Glutamatergic neuron (in vitro differentiated cells): ENCODE results near the gene KCNK10. TPM values are rescaled to one million over a fixed set of nuclear protein-coding genes. Genes with fewer than 3 reads are reported as not detected.

Experiments
- DNase-seq: peaks from one replicate; pipeline ENCODE4 v3.0.0; 2022
- H3K27ac Mint-ChIP-seq: one replicate; pipeline ENCODE4 v1.8.0; 2020; ENCODE audit warnings: mild to moderate bottlenecking, mixed read lengths, inconsistent platforms; ENCODE audit not compliant: unreplicated experiment
- H3K27me3 Mint-ChIP-seq: one replicate; pipeline ENCODE4 v1.8.0; 2020; ENCODE audit warnings: mild to moderate bottlenecking, moderate library complexity, mixed read lengths, inconsistent platforms; ENCODE audit not compliant: unreplicated experiment
- H3K36me3 Mint-ChIP-seq: one replicate; pipeline ENCODE4 v1.8.0; 2020; ENCODE audit warnings: mild to moderate bottlenecking, mixed read lengths, inconsistent platforms; ENCODE audit not compliant: unreplicated experiment
- H3K4me1 Mint-ChIP-seq: one replicate; pipeline ENCODE4 v1.8.0; 2020; ENCODE audit warnings: mild to moderate bottlenecking, low read depth, mixed read lengths, inconsistent platforms; ENCODE audit not compliant: unreplicated experiment
- H3K4me3 Mint-ChIP-seq: one replicate; pipeline ENCODE4 v1.8.0; 2020; ENCODE audit warnings: mild to moderate bottlenecking, mixed read lengths, inconsistent platforms; ENCODE audit not compliant: unreplicated experiment
- H3K9me3 Mint-ChIP-seq: one replicate; pipeline ENCODE4 v1.8.0; 2020; ENCODE audit warnings: mild to moderate bottlenecking, moderate library complexity, mixed read lengths, inconsistent platforms; ENCODE audit not compliant: unreplicated experiment
- CTCF ChIP-seq: fragments of 200-600 bp; sonication (generic); IDR thresholded peaks from one replicate; pipeline ENCODE4 v1.5.0; 2021; ENCODE audit not compliant: partially characterized antibody, unreplicated experiment
- total RNA-seq: library from RNA; stranded (reverse); fragmentation: NEBNext Ultra II Directional; extraction: Animal tissue kit (Norgen Biotek cat#: 25700); gene quantifications from one replicate; pipeline ENCODE4 v1.2.1, GENCODE V29; 2021; ENCODE audit not compliant: unreplicated experiment

The KCNK10 gene
- total RNA-seq, 1 donor from 2014 or later, result 2.8 TPM

- no peaks in the 10 kb centered on the region for H3K27me3 Mint-ChIP-seq
- no peak overlapping the region for H3K4me3 Mint-ChIP-seq
- peaks cover 6% of the 10 kb centered on the region for H3K36me3 Mint-ChIP-seq
- no peak for TF ChIP-seq CTCF
- peaks cover 5% of the 10 kb centered on the region for H3K9me3 Mint-ChIP-seq
- DNase-seq, result no peak
- no peak overlapping the region for H3K27ac Mint-ChIP-seq
- peaks cover 33% of the 10 kb centered on the region for H3K4me1 Mint-ChIP-seq
These were observed 88.6 kb downstream of the KCNK10 start for GRCh38 chr14:88234442-88234841.

GRCh38 chr14:88233915-88234314 is 89.2 kb downstream of the KCNK10 start:
- H3K4me1 Mint-ChIP-seq, result peaks cover 31% of the 10 kb centered on the region
- peaks cover 6% of the 10 kb centered on the region for H3K36me3 Mint-ChIP-seq
- H3K27me3 Mint-ChIP-seq, result no peaks in the 10 kb centered on the region
- DNase-seq, result no peak
- no peak overlapping the region for H3K4me3 Mint-ChIP-seq
- peaks cover 5% of the 10 kb centered on the region for H3K9me3 Mint-ChIP-seq
- H3K27ac Mint-ChIP-seq, result peak overlapping the region; percentile 67
- peak; percentile 27 for TF ChIP-seq CTCF

GRCh38 chr14:88232771-88233170 is 90.3 kb downstream of the KCNK10 start:
- H3K36me3 Mint-ChIP-seq, result peaks cover 6% of the 10 kb centered on the region
- TF ChIP-seq CTCF, result no peak
- no peak for DNase-seq
- H3K27me3 Mint-ChIP-seq, result no peaks in the 10 kb centered on the region
- H3K27ac Mint-ChIP-seq, result peak overlapping the region; percentile 67
- peaks cover 27% of the 10 kb centered on the region for H3K4me1 Mint-ChIP-seq
- H3K4me3 Mint-ChIP-seq, result peak overlapping the region; percentile 7
- H3K9me3 Mint-ChIP-seq, result peaks cover 3% of the 10 kb centered on the region

- H3K27ac Mint-ChIP-seq, result no peak overlapping the region
- peaks cover 4% of the 10 kb centered on the region for H3K9me3 Mint-ChIP-seq
- peaks cover 6% of the 10 kb centered on the region for H3K36me3 Mint-ChIP-seq
- H3K4me3 Mint-ChIP-seq, result no peak overlapping the region
- peaks cover 27% of the 10 kb centered on the region for H3K4me1 Mint-ChIP-seq
- no peak for DNase-seq
- TF ChIP-seq CTCF, result no peak
- H3K27me3 Mint-ChIP-seq, result no peaks in the 10 kb centered on the region
These were observed 91.5 kb downstream of the KCNK10 start for GRCh38 chr14:88231603-88232002.

- Mint-ChIP-seq H3K4me1 (peaks cover 27% of the 10 kb centered on the region), H3K9me3 (peaks cover 2% of the 10 kb centered on the region), H3K36me3 (no peaks in the 10 kb centered on the region), H3K27ac (no peak overlapping the region), H3K4me3 (no peak overlapping the region), H3K27me3 (no peaks in the 10 kb centered on the region)
- DNase-seq, result no peak
- TF ChIP-seq CTCF, result no peak
These were observed 93.6 kb downstream of the KCNK10 start for GRCh38 chr14:88229428-88229827.
